ENCODE measurements around the gene LALBA. TPM values are rescaled to one million over a fixed set of nuclear protein-coding genes. Genes with fewer than 3 reads are reported as not detected.

Gene LALBA
- total RNA-seq, 4 donors from 2014 or later, result not detected

- Histone ChIP-seq H3K9me3 (peaks cover 0 to 5% (median 1%) of the 10 kb centered on the region in 4 donors), H3K4me1 (no peaks in the 10 kb centered on the region), H3K36me3 (no peaks in the 10 kb centered on the region), H3K27ac (no peak overlapping the region), H3K27me3 (no peaks in the 10 kb centered on the region), H3K4me3 (no peak overlapping the region)
- no peak for DNase-seq (ENCODE audit: low spot score in 2 of 2)
- TF ChIP-seq POLR2A (IDR thresholded peaks at IDR 0.05) (no peak), CTCF (IDR thresholded peaks at IDR 0.05) (no peak)
- 48 to 52% methylated on average over 4 of the region's 4 CpGs for WGBS, 2 donors
Observed at GRCh38 chr12:48545833-48546469, 23.9 kb downstream of the LALBA start.

- Histone ChIP-seq H3K4me1 (no peaks in the 10 kb centered on the region), H3K27ac (no peak overlapping the region), H3K36me3 (no peaks in the 10 kb centered on the region), H3K27me3 (no peaks in the 10 kb centered on the region), H3K4me3 (no peak overlapping the region), H3K9me3 (peaks cover 0 to 3% (median 1%) of the 10 kb centered on the region in 4 donors)
- TF ChIP-seq CTCF (IDR thresholded peaks at IDR 0.05) (peak in 3 of 5 experiments; percentile 11 to 26 (median 16)), POLR2A (IDR thresholded peaks at IDR 0.05) (no peak), EP300 (IDR thresholded peaks at IDR 0.05) (no peak)
- WGBS, 2 donors, result 50% methylated on average over 8 of the region's 8 CpGs
- DNase-seq (ENCODE audit: low spot score in 2 of 2), result no peak
Observed at GRCh38 chr12:48542300-48542928, 27.4 kb downstream of the LALBA start.

- H3K4me3 ChIP-seq, result no peak overlapping the region
- H3K27ac ChIP-seq, result no peak overlapping the region
- H3K27me3 ChIP-seq, result no peaks in the 10 kb centered on the region
- TF ChIP-seq EP300 (IDR thresholded peaks at IDR 0.05) (no peak), CTCF (IDR thresholded peaks at IDR 0.05) (no peak), POLR2A (IDR thresholded peaks at IDR 0.05) (no peak)
- WGBS, 2 donors, result 92 to 94% methylated on average over 1 of the region's 1 CpG
- no peaks in the 10 kb centered on the region for H3K36me3 ChIP-seq
- H3K9me3 ChIP-seq, result peaks cover 0 to 8% (median 2%) of the 10 kb centered on the region in 4 donors
- DNase-seq (ENCODE audit: low spot score in 2 of 2), result no peak
- no peaks in the 10 kb centered on the region for H3K4me1 ChIP-seq
Observed at GRCh38 chr12:48536602-48537001, 33.2 kb downstream of the LALBA start.

GRCh38 chr12:48532601-48533000 lies 37.2 kb downstream of the LALBA start:
- no peak overlapping the region for H3K4me3 ChIP-seq
- no peaks in the 10 kb centered on the region for H3K4me1 ChIP-seq
- DNase-seq (ENCODE audit: low spot score in 2 of 2), result no peak
- peaks cover 0 to 8% (median 2%) of the 10 kb centered on the region in 4 donors for H3K9me3 ChIP-seq
- no peaks in the 10 kb centered on the region for H3K36me3 ChIP-seq
- TF ChIP-seq EP300 (IDR thresholded peaks at IDR 0.05) (no peak), CTCF (IDR thresholded peaks at IDR 0.05) (no peak), POLR2A (IDR thresholded peaks at IDR 0.05) (no peak)
- H3K27ac ChIP-seq, result no peak overlapping the region
- no peaks in the 10 kb centered on the region for H3K27me3 ChIP-seq

GRCh38 chr12:48527891-48528670 lies 41.8 kb downstream of the LALBA start:
- Histone ChIP-seq H3K36me3 (no peaks in the 10 kb centered on the region), H3K4me1 (no peaks in the 10 kb centered on the region), H3K27me3 (no peaks in the 10 kb centered on the region), H3K4me3 (no peak overlapping the region), H3K9me3 (no peaks in the 10 kb centered on the region), H3K27ac (no peak overlapping the region)
- WGBS, 2 donors, result 92 to 94% methylated on average over 44 of the region's 44 CpGs
- no peak for TF ChIP-seq EP300 (IDR thresholded peaks at IDR 0.05)
- TF ChIP-seq POLR2A (IDR thresholded peaks at IDR 0.05), result no peak
- no peak for DNase-seq (ENCODE audit: low spot score in 2 of 2)

All from tibial nerve (tissue), 4 donors.